GM20431 (cell line): ENCODE results near the gene FBN3.

ENCODE experiments used
- in situ Hi-C: fragments of 300-500 bp; cut with MseI, MboI; formaldehyde crosslinking; loops from one replicate; pipeline ENCODE4 v1.15.0; 2020; ENCODE audit warnings: low sequenced_read_pairs; ENCODE audit not compliant: unreplicated experiment

Gene FBN3

DNA sequence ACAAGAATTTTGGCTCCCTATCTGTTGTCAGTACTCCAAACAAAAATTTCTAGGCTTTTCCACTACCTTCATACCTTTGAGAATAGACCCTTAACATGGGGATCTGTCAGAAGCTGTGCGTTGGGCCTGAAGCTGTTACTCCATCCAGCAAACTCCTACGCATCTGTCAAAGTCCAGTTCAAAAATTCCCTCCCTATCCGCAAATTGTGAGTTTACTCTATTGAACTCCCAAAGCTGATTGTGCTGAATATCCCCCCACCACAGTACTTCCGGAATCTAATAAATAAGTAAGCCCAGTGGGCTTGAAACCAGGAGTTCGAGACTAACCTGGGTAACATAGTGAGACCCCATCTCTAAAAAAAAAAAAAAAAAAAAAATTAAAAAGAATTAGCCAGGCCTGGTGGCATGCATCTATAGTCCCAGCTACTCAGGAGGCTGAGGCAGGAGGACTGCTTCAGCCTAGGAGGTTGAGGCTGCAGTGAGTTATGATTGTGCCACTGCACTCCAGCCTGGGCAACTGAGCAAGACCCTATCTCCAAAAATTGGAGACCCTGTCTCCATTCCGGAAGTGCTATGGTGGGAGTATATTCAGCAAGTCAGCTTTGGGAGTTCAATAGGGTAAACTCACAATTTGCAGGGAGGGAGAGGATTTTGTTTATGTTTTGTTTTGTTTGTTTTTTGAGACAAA, 930 bp upstream of the FBN3 start:
- in situ Hi-C loops: no loop called here

- in situ Hi-C loops: no loop called here
Measured at GRCh38 chr19:8148410-8149260, 757 bp downstream of the FBN3 start.

DNA sequence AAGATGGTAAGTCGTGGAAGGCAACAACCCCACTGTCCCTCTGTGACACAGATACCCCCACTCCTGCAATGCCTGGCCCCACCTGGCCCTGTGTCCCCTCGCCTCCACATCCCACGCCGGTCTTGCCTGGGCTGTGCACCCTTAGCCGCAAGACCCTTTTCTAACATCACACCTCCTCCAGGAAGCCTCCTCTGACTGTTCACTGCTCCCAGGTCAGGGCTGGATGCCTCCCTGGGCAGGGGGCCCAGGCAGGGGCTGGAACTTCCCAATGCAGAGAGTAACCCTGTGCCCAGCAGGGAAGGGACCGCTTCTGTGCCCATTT, 1.3 kb downstream of the FBN3 start:
- in situ Hi-C loops: no loop called here

DNA sequence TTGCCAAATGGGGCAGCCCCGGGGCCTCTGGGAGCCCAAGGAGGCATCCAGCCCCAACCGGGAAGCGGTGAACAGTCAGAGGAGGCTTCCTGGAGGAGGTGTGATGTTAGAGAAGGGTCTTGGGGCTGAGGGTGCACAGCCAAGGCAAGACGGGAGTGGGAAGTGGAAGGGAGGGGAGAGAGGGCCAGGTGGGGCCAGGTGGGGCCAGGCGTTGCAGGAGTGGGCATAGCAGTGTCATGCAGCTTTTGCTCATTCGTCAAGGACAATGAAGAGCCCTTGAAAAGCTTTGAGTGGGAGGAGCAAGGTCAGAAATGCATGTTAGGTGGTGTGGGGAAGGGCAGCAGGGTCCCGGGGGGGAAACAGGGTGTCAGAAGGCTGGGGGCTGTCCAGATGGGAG, 1.8 kb downstream of the FBN3 start:
- in situ Hi-C loops: no loop called here

- in situ Hi-C loops: no loop called here
Measured at GRCh38 chr19:8146877-8147581, 2.4 kb downstream of the FBN3 start.

DNA sequence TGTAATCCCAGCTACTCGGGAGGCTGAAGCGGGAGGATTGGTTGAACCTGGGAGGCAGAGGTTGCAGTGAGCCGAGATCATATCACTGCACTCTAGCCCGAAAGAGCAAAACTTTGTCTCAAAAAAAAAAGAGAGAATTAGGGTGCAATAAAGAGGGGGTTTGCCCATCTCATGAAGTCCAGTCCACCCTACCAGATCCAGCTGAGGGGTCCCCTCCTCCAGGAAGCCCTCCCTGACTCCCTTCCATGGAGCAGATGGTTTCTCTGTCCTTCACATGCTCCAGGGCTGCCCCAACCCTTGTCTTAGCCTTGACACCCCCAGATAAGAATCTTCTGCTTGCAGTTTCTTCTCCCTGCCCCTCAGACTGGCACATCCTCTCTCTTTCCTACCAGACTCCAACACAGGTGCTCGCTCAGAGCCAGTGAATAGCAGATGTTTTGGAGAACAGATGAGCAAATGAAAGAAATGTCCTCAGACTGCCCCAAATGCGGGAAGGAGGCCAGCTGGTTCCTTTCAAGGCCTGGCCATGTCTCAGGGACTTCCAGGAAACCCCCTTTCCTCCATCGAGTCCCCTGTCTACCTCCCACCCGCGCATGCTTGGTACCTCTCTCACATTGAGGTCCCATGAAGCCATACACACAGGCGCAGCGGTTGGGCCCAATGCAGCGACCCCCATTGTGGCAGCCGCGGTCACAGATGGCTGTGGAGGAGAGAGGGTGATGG, 5.0 kb downstream of the FBN3 start:
- in situ Hi-C loops: no loop called here

DNA sequence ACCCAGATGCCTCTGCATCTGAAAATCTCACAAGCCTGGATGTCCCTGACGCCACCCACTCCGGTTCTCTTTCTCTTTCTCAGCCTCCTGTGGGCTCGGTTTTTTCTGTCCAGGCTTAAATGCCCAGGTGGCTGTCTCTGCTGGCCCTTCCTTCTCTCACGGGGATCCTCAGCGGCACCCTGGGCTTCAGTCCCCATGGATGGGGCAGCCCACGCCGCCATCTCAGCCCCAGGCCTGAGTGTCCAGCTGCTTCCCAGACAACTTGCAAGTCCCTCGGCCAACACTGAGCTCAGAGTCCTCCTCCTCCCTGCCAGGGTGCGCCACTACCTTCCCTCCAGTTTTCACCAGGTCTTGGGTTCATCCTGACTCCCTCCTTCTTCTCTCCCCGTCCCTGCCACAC, 6.4 kb downstream of the FBN3 start:
- in situ Hi-C loops: no loop called here

DNA sequence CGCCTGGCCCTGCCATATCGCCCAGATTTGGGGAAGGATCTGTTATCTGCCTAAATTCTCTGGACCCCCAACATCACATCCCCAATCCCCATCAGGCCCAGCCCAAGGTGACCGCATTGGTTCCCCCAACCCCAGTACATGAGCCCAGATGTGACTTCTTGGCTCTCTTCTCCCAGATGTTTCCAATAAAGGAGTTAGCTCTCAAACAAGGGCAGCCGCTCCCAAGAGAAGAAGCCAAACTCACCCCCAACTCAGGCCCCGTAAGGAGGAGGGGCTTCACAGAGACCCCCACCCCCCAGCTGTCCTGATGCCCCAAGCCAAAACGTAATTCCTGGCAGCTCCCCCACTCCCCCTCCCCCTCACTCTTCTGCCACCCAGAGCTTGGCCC, 6.9 kb downstream of the FBN3 start:
- in situ Hi-C loops: no loop called here

GRCh38 chr19:8141726-8142512, 7.5 kb downstream of the FBN3 start:
- in situ Hi-C loops: no loop called here

- in situ Hi-C loops: no loop called here
Measured at GRCh38 chr19:8138201-8138600, 11.2 kb downstream of the FBN3 start.

DNA sequence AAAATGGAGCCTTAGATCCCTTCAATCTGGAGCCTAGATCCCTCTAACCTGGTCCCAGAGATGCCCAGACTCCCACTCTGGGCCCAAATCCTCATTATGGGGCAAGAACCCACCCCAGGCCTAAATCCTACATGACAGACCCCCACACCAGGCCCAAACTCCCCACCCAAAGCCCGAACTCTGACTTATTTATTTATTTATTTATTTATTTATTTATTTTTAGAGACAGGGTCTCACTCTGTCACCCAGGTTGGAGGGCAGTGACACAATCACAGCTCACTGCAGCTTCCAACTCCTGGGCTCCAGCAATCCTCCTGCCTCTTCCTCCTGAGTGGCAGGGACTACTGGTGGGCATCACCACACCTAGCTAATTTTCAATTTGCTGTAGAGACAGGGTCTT, 12.0 kb downstream of the FBN3 start:
- in situ Hi-C loops: no loop called here

GRCh38 chr19:8135946-8136618, 13.3 kb downstream of the FBN3 start:
- in situ Hi-C loops: no loop called here

GRCh38 chr19:8132858-8133458, 16.4 kb downstream of the FBN3 start:
- in situ Hi-C loops: no loop called here

DNA sequence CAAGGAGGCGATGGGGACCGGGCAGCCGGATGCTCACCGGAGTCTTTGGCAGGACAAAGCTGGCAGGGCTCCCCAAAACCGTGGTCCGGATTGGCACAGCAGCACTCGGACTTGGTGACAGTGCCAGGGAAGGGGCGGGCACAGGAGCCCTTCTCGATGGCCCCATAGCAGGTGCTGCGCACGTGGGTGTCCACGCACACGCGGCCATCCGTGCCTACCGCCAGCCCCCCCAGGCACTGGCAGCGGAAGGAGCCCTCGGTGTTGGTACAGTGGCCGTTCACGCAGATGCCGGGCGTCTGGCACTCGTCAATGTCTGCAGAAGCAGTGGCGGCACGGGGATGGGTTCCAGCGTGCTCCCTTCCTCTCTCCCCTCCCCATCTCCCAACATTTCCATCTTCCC, 17.9 kb downstream of the FBN3 start:
- in situ Hi-C loops: no loop called here

DNA sequence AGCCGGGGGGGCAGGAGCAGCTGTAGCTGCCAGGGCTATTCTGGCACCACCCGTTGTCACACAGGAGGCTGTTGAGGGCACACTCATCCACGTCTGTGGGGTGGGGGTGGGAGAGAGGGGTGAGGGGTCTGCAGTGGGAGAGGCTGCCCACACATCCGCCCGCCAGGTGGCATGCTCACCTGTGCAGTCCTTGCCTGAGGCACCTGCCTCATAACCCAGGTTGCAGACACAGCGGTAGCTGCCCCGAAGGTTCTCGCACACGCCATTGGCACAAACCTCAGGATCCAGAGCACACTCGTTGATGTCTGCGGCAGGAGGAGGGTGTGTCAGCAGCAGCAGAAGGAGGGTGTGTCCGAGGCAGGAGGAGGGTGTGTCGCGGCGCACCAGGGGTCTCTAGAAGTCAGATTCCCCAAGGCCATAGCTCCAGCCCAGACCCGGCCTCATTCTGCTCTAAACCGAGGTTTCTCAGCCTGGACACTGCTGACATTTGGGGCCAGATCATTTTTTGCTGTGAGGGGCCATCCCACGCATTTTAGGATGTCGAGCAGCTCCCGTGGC, 20.3 kb downstream of the FBN3 start:
- in situ Hi-C loops: no loop called here

GRCh38 chr19:8128551-8128950, 20.8 kb downstream of the FBN3 start:
- in situ Hi-C loops: no loop called here

- in situ Hi-C loops: no loop called here
Measured at GRCh38 chr19:8127311-8127710, 22.1 kb downstream of the FBN3 start.

DNA sequence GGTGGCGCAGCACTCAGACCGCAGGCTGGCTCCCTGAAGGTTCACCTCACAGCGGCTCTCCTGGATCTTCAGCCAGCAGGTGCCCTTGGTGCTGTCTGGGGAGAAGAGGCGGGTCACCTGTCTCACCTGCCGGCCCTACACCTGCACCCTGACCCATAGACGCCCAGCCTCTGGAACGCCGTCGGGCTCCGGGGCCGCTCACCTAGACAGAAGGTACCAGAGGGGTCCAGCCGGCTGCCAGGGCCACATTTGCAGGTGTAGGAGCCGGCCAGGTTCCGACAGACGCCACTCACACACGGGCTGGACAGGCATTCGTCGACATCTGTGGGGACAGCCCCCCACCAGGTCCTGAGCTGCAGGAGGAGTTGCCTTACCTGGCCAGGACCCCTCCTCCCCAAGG, 22.9 kb downstream of the FBN3 start:
- in situ Hi-C loops: no loop called here

DNA sequence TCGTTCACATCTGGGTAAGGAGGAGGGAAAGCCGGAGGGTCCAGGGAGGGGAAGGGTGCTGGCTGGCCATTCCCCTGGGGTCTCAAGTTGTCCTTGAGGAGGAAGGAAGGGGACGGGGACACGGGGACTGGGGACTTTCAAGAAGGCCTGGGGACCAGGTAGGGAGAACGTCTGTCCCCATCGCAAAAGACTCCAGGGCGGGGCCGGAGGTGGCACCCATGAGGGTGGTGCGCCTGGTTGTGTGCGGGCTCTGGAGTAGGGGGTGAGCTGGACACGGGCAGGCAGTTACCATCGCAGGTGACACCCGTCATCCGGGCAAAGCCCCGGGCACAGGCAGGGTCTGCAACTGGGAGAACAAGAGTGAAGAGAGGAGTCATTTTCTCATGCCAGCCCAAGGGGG, 23.4 kb downstream of the FBN3 start:
- in situ Hi-C loops: no loop called here
